Endothelial cell (in vitro differentiated cells): ENCODE results near the gene CABLES1. TPM values are rescaled to one million over a fixed set of nuclear protein-coding genes. Genes with fewer than 3 reads are reported as not detected.

ENCODE experiments used
- DNase-seq: peaks from one replicate; pipeline ENCODE4 v3.0.0; 2021; ENCODE audit warnings: low spot score
- H3K27ac Mint-ChIP-seq: one replicate; pipeline ENCODE4 v1.8.0; 2021; ENCODE audit warnings: mixed read lengths, inconsistent platforms; ENCODE audit not compliant: unreplicated experiment
- H3K27me3 Mint-ChIP-seq: one replicate; pipeline ENCODE4 v1.8.0; 2021; ENCODE audit warnings: mild to moderate bottlenecking, moderate library complexity, mixed read lengths, inconsistent platforms; ENCODE audit not compliant: unreplicated experiment
- H3K36me3 Mint-ChIP-seq: one replicate; pipeline ENCODE4 v1.8.0; 2021; ENCODE audit warnings: mild to moderate bottlenecking, low read depth, mixed read lengths, inconsistent platforms; ENCODE audit not compliant: unreplicated experiment
- H3K4me1 Mint-ChIP-seq: one replicate; pipeline ENCODE4 v1.8.0; 2021; ENCODE audit warnings: mild to moderate bottlenecking, mixed read lengths, inconsistent platforms; ENCODE audit not compliant: unreplicated experiment
- H3K4me3 Mint-ChIP-seq: one replicate; pipeline ENCODE4 v1.8.0; 2021; ENCODE audit warnings: mild to moderate bottlenecking, mixed read lengths, inconsistent platforms; ENCODE audit not compliant: unreplicated experiment
- H3K9me3 Mint-ChIP-seq: one replicate; pipeline ENCODE4 v1.8.0; 2021; ENCODE audit warnings: mixed read lengths, inconsistent platforms; ENCODE audit not compliant: unreplicated experiment
- total RNA-seq: library from RNA; stranded (reverse); fragmentation: NEBNext Ultra II Directional; extraction: Animal tissue kit (Norgen Biotek cat#: 25700); gene quantifications from one replicate; pipeline ENCODE4 v1.2.1, GENCODE V29; 2021; ENCODE audit not compliant: unreplicated experiment
- TF ChIP-seq, protein P1 (sequence below): fragments of 200-600 bp; sonication (generic); IDR thresholded peaks from one replicate; pipeline ENCODE4 v1.5.0; 2021; ENCODE audit warnings: antibody characterized with exemption; ENCODE audit not compliant: unreplicated experiment

CABLES1 gene
- total RNA-seq, 1 donor from 2014 or later: 24.9 TPM

GRCh38 chr18:23183411-23184150, 48.3 kb downstream of the CABLES1 start:
- Mint-ChIP-seq H3K27ac (no peak overlapping the region), H3K36me3 (peaks cover 5% of the 10 kb centered on the region), H3K9me3 (no peaks in the 10 kb centered on the region), H3K4me1 (peaks cover 38% of the 10 kb centered on the region), H3K4me3 (no peak overlapping the region), H3K27me3 (peaks cover 2% of the 10 kb centered on the region)
- no peak for DNase-seq
- TF ChIP-seq, protein P1, sequence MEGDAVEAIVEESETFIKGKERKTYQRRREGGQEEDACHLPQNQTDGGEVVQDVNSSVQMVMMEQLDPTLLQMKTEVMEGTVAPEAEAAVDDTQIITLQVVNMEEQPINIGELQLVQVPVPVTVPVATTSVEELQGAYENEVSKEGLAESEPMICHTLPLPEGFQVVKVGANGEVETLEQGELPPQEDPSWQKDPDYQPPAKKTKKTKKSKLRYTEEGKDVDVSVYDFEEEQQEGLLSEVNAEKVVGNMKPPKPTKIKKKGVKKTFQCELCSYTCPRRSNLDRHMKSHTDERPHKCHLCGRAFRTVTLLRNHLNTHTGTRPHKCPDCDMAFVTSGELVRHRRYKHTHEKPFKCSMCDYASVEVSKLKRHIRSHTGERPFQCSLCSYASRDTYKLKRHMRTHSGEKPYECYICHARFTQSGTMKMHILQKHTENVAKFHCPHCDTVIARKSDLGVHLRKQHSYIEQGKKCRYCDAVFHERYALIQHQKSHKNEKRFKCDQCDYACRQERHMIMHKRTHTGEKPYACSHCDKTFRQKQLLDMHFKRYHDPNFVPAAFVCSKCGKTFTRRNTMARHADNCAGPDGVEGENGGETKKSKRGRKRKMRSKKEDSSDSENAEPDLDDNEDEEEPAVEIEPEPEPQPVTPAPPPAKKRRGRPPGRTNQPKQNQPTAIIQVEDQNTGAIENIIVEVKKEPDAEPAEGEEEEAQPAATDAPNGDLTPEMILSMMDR: no peak

DNA sequence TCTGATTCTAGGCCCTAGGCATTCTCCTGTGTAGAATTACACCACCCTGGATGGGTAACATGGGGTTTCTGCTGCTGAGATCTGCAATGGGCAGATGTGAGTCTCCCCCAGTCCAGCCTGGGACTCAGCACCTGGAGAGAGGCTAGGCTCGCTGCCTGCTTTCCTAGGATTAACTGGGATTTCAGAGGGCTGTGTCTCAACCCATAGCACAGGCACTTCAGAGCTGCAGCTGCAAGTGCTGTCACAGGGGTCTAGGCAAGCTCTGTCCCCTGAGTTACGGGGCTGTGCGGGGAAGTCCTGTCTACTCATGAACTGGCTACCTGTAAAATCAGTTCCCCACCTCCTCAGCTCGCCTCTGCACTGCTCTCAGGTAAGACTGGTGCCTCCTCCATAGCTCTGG, 51.5 kb downstream of the CABLES1 start:
- peaks cover 2% of the 10 kb centered on the region for H3K27me3 Mint-ChIP-seq
- H3K4me1 Mint-ChIP-seq: peaks cover 31% of the 10 kb centered on the region
- H3K36me3 Mint-ChIP-seq: peaks cover 11% of the 10 kb centered on the region
- TF ChIP-seq, protein P1: no peak
- H3K27ac Mint-ChIP-seq: no peak overlapping the region
- H3K9me3 Mint-ChIP-seq: no peaks in the 10 kb centered on the region
- no peak for DNase-seq
- no peak overlapping the region for H3K4me3 Mint-ChIP-seq

- TF ChIP-seq, protein P1: no peak
- peaks cover 2% of the 10 kb centered on the region for H3K27me3 Mint-ChIP-seq
- no peak overlapping the region for H3K27ac Mint-ChIP-seq
- DNase-seq: no peak
- H3K4me1 Mint-ChIP-seq: peaks cover 39% of the 10 kb centered on the region
- H3K4me3 Mint-ChIP-seq: no peak overlapping the region
- H3K9me3 Mint-ChIP-seq: no peaks in the 10 kb centered on the region
- H3K36me3 Mint-ChIP-seq: peaks cover 11% of the 10 kb centered on the region
Observed at GRCh38 chr18:23188068-23188760, 52.9 kb downstream of the CABLES1 start.

DNA sequence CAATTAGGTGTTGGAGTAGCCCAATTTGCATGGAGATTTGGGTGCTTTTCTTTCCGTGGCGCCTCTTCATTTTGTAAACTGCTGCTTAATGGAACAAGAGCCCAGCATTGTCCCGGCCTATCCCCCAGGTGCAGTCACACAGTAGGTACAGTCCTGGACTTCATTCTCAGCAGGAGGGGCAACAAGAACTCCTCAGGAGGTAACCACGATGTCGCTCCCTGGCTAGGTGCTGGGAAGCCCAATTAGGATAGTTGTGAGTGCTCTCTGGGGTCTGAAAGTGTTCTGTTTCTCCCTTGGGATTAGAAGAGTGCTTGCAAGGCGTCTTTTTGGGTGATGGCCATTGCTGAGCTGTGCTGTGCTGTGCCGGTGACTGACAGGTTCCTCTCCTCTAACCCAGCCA, 53.8 kb downstream of the CABLES1 start:
- Mint-ChIP-seq H3K9me3 (no peaks in the 10 kb centered on the region), H3K27me3 (peaks cover 2% of the 10 kb centered on the region), H3K4me3 (no peak overlapping the region), H3K27ac (no peak overlapping the region), H3K36me3 (peaks cover 9% of the 10 kb centered on the region), H3K4me1 (peaks cover 34% of the 10 kb centered on the region)
- no peak for DNase-seq
- TF ChIP-seq, protein P1: no peak
